Activated CD8-positive, alpha-beta memory T cell treated with anti-CD3 and anti-CD28 coated beads, Interleukin-2, amount 10 ng/mL, durations not matched to agents 7 days and 5 days (primary cell): ENCODE data around the gene AFG1L. TPM values are rescaled to one million over a fixed set of nuclear protein-coding genes. Genes with fewer than 3 reads are reported as not detected.

Experiments used
- ATAC-seq: fragments of 150-1000 bp; cut with Tn5 transposase; one replicate; pipeline ENCODE4 v1.10.0; 2021; ENCODE audit warnings: moderate library complexity
- CTCF ChIA-PET: fragments of 350-600 bp; sonication (Branson Sonifier 250); formaldehyde crosslinking; loops from one replicate; lab custom pipeline; 2021; ENCODE audit warnings: antibody characterized with exemption; lab: Charles Lee
- DNase-seq: peaks from one replicate; pipeline ENCODE4 v3.0.0-alpha.2; 2020
- H3K27ac Mint-ChIP-seq: one replicate; pipeline ENCODE4 v1.8.0; 2021; ENCODE audit warnings: mild to moderate bottlenecking, mixed read lengths
- H3K27me3 Mint-ChIP-seq: one replicate; pipeline ENCODE4 v1.8.0; 2021; ENCODE audit warnings: mixed read lengths
- H3K36me3 Mint-ChIP-seq: one replicate; pipeline ENCODE4 v1.8.0; 2021; ENCODE audit warnings: mild to moderate bottlenecking, mixed read lengths
- H3K4me1 Mint-ChIP-seq: one replicate; pipeline ENCODE4 v1.8.0; 2021; ENCODE audit warnings: mixed read lengths
- H3K4me3 Mint-ChIP-seq: one replicate; pipeline ENCODE4 v1.8.0; 2021; ENCODE audit warnings: mild to moderate bottlenecking, moderate library complexity, mixed read lengths
- H3K9me3 Mint-ChIP-seq: one replicate; pipeline ENCODE4 v1.8.0; 2022; ENCODE audit warnings: low read depth, mixed read lengths
- total RNA-seq, 2 experiments: library from RNA; stranded (reverse); gene quantifications; one replicate each; pipeline ENCODE4 v1.2.3, GENCODE V29; 2021

Gene AFG1L
- total RNA-seq, 2 experiments from 2014 or later: 3.9 to 8.9 TPM

DNA sequence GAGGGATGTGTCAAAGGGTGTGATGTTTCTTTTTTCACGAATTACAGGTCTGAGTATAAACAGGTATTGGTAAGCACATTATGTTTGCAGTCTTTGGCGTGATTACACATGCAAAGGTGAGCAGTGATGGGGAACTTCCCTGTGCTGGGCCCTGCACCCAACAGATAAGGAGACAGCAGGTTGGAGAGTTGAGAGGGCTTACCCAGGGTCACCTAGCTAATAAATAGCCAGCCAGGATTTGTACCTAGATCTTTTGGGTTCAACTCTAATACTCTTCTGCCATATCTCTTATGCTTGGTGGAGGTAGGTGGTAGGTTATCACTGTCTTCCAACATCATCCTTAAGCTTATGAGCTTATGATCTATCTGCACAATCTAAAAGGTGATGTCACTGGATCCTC lies 46.5 kb downstream of the AFG1L start:
- Mint-ChIP-seq H3K9me3 (no peaks in the 10 kb centered on the region), H3K4me3 (no peak overlapping the region), H3K27me3 (no peaks in the 10 kb centered on the region), H3K27ac (no peak overlapping the region), H3K4me1 (no peaks in the 10 kb centered on the region), H3K36me3 (peaks cover 5% of the 10 kb centered on the region)
- no peak for DNase-seq
- CTCF ChIA-PET: no interaction called here
- ATAC-seq: no peak

DNA sequence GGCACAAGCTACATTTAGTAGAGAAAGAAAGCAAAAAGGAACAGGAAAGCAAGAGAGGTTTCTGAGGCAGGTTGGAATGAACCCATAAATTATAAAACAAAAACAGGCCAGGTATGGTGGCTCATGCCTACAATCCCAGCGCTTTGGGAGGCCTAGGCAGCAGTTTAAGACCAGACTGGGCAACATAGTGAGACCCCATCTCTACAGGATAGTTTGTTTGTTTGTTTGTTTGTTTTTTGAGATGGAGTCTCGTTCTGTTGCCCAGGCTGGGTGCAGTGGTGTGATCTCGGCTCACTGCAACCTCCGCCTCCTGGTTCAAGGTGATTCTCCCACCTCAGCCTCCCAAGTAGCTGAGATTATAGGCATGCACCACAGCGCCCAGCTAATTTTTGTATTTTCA lies 49.0 kb downstream of the AFG1L start:
- Mint-ChIP-seq H3K9me3 (no peaks in the 10 kb centered on the region), H3K36me3 (peaks cover 18% of the 10 kb centered on the region), H3K4me1 (peaks cover 18% of the 10 kb centered on the region), H3K27ac (no peak overlapping the region), H3K27me3 (no peaks in the 10 kb centered on the region), H3K4me3 (no peak overlapping the region)
- no peak for ATAC-seq
- DNase-seq: no peak
- CTCF ChIA-PET: no interaction called here

DNA sequence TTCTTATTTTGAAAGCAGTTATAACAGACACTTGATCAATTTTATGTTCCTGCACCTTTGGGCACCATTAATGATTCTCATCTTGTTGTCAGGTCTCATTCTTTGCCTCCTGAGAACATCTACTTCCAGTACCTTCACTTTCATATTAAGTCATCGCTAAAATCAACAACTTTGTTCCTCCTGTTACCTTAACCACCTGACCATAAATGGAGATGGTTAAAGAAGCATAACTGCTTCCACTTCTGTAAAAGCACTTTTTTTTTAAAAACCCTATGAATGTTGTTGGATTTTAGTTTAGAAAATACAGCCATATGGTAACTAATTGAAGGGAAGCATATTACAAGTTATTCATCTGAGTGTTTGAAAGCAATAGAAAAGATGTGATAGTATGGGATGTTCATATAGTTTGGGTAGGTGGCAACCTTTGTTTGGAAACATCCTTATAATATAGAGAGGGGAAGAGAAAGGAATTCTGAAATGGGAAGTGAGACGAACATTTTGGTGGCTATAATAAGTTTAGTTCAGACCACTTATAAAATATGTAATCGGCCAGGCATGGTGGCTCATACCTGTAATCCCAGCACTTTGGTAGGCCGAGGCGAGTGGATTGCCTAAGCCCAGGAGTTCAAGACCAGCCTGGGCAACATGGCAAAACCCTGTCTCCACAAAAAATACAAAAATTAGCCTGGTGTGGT lies 53.9 kb downstream of the AFG1L start:
- CTCF ChIA-PET: no interaction called here
- DNase-seq (no peak), ATAC-seq (peak; percentile 97)
- peaks cover 22% of the 10 kb centered on the region for H3K4me1 Mint-ChIP-seq
- no peaks in the 10 kb centered on the region for H3K9me3 Mint-ChIP-seq
- no peaks in the 10 kb centered on the region for H3K27me3 Mint-ChIP-seq
- peaks cover 21% of the 10 kb centered on the region for H3K36me3 Mint-ChIP-seq
- peak overlapping the region; percentile 90 for H3K27ac Mint-ChIP-seq
- peak overlapping the region; percentile 17 for H3K4me3 Mint-ChIP-seq

DNA sequence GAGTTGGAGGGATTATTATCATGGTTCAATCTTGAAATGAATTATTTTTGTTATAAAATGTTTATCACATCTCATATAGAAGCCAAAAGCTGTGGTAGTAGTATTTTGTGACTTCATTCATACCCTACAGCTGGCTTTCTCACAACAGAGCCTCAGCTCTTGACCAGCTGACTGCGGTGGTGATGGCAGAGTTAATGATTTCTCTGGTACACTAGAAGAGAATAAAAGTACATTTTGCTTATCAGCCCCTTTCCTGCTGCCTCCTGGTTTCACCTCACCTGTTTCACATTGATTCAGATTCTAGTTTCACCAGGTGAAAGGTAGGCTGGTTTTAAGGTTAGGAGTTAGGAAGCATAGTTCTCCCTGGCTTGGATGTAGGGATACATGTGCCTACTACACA lies 55.7 kb downstream of the AFG1L start:
- Mint-ChIP-seq H3K36me3 (peaks cover 20% of the 10 kb centered on the region), H3K4me1 (peaks cover 24% of the 10 kb centered on the region), H3K27ac (no peak overlapping the region), H3K27me3 (no peaks in the 10 kb centered on the region), H3K9me3 (no peaks in the 10 kb centered on the region), H3K4me3 (no peak overlapping the region)
- ATAC-seq: no peak
- CTCF ChIA-PET: interaction anchor here (1.1 kb wide), 1 partner anchor 103 kb away, joined by 3 read pairs; no protein-coding TSS in a partner anchor
- no peak for DNase-seq

DNA sequence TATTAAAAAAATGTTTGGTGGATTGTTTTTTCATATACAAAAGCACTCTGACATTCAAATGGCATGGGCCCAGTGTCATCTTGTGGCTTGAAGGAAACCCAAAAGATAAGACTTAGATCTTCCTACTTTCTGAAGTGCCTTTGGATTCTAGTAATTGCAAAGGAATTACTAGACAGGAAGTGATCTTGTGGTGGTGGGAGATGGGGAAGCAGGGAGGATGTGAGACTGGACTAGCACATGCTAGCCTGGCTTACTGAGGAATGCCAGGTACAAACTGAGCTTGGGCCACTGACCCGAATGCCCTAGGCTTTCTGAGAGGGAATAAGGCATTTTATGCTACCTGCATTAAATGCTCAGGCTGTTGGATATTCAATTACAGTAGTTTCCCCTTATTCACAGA lies 59.0 kb downstream of the AFG1L start:
- ATAC-seq: no peak
- no peak for DNase-seq
- Mint-ChIP-seq H3K36me3 (peaks cover 7% of the 10 kb centered on the region), H3K27me3 (no peaks in the 10 kb centered on the region), H3K27ac (no peak overlapping the region), H3K4me3 (no peak overlapping the region), H3K9me3 (no peaks in the 10 kb centered on the region), H3K4me1 (peaks cover 10% of the 10 kb centered on the region)
- CTCF ChIA-PET: no interaction called here

DNA sequence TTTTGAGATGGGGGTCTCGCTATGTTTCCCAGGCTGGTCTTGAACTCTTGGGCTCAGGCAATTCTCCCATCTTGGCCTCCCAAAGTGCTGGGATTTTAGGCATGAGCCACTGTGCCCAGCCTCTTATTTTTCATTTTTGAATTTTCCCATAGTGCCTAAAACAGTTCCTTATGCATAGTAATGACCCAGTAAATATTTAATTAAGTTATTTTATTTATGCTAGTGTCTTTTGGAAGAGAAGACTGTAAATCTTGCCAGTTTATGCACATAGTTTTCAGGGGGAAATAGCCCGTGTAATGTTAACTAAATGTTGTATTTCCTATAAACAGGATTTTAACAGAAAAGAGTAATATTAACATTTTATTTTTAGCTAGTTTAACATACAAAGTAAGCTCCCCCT lies 60.3 kb downstream of the AFG1L start:
- Mint-ChIP-seq H3K36me3 (peaks cover 6% of the 10 kb centered on the region), H3K4me3 (no peak overlapping the region), H3K27ac (no peak overlapping the region), H3K4me1 (peaks cover 8% of the 10 kb centered on the region), H3K27me3 (no peaks in the 10 kb centered on the region), H3K9me3 (no peaks in the 10 kb centered on the region)
- DNase-seq (no peak), ATAC-seq (no peak)
- CTCF ChIA-PET: interaction anchor here (1.0 kb wide), 1 partner anchor 9 kb away, joined by 3 read pairs; no protein-coding TSS in a partner anchor

DNA sequence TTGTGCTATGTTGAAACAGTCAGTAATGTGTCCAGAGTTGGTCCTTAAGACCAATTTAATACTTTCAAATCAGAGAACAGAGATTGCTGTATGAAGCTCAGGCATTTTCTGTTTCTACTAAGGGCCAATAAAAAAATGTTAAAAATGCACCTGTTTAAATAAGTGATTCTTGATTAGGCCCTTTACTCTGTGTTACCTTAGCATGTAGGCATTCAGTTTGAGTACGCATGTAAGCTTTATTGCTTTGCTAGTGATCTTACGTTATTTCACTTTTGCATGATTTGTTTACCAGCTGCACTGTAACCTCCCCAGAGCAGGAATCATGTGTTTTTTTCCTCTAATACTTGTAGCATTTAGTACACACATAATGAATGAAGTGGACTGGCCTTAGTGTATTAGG lies 61.0 kb downstream of the AFG1L start:
- H3K27ac Mint-ChIP-seq: no peak overlapping the region
- no peaks in the 10 kb centered on the region for H3K9me3 Mint-ChIP-seq
- DNase-seq: no peak
- peaks cover 4% of the 10 kb centered on the region for H3K36me3 Mint-ChIP-seq
- CTCF ChIA-PET: interaction anchor here (1.0 kb wide), 1 partner anchor 9 kb away, joined by 3 read pairs; no protein-coding TSS in a partner anchor
- H3K27me3 Mint-ChIP-seq: no peaks in the 10 kb centered on the region
- no peak for ATAC-seq
- no peak overlapping the region for H3K4me3 Mint-ChIP-seq
- peaks cover 9% of the 10 kb centered on the region for H3K4me1 Mint-ChIP-seq

DNA sequence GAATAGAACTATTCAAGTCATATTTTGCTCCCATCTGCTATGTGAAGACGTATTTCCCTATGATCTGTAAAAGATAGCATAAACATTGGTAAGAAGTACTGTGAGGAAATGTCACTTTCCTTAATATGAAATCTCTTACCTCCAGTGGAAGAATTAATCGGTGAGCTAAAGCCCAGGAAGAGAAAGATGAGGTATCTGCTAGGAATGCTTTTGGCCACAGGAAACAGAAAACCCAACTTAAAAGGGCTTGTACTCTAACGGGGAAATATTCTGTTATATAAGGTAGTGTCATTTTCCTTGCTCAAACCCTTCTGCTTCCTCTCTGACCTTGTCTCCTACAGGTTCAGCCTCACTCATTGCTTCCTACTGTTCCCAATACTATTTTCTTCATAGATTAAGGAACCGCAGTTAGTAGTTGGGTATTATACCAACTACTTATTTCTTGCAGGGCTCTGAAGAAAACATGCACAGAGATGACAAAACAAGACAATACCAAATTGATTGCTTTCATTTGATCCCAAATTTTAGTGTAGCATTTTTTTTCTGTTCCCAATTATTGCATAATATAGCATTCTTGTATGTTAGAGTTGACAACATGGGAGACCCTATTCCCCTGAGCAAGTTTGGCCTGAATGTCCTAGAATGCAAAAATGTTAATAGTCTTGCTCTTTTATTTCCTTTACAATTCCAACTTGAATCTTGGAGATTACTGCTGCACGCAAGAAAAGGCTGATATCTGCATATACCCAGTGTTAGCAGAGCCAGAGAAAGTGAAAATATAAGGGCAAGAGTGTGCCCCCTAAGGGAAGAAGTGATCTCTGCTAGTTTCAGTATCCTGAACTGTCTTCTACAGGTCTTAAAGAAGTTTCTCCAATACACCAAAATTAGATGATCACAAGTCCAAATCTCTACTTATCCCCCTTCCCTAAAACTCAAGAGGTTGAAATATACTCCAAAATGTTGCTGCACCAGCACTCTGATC lies 65.3 kb downstream of the AFG1L start:
- ATAC-seq: no peak
- H3K27me3 Mint-ChIP-seq: no peaks in the 10 kb centered on the region
- H3K4me1 Mint-ChIP-seq: peaks cover 9% of the 10 kb centered on the region
- H3K4me3 Mint-ChIP-seq: no peak overlapping the region
- no peak for DNase-seq
- no peak overlapping the region for H3K27ac Mint-ChIP-seq
- peaks cover 4% of the 10 kb centered on the region for H3K36me3 Mint-ChIP-seq
- H3K9me3 Mint-ChIP-seq: no peaks in the 10 kb centered on the region
- CTCF ChIA-PET: interaction anchor here (0.6 to 1.0 kb wide), 2 partner anchors 10 to 77 kb away, joined by 3 read pairs; no protein-coding TSS in a partner anchor

DNA sequence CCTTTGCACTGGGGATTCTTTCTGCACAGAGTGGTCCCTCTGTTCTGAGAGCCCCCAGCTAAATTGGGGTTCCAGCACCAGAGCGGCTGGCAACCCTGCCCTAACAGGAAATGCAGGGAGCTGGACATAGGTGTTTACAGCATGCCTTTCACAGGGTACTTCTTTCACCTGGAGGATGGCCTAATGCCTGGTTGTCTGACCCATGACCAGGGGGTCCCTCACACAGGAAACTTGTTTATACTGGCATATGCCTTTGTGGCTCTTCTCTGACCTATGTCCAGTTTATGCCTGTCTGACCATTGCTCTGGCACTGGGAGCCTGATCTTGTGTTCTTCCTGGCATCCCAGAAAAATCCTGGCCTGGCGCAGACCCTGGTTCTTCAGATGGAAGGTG lies 66.1 kb downstream of the AFG1L start:
- H3K4me3 Mint-ChIP-seq: no peak overlapping the region
- DNase-seq (no peak), ATAC-seq (no peak)
- H3K4me1 Mint-ChIP-seq: peaks cover 9% of the 10 kb centered on the region
- peaks cover 4% of the 10 kb centered on the region for H3K36me3 Mint-ChIP-seq
- CTCF ChIA-PET: no interaction called here
- H3K27me3 Mint-ChIP-seq: no peaks in the 10 kb centered on the region
- no peaks in the 10 kb centered on the region for H3K9me3 Mint-ChIP-seq
- no peak overlapping the region for H3K27ac Mint-ChIP-seq

DNA sequence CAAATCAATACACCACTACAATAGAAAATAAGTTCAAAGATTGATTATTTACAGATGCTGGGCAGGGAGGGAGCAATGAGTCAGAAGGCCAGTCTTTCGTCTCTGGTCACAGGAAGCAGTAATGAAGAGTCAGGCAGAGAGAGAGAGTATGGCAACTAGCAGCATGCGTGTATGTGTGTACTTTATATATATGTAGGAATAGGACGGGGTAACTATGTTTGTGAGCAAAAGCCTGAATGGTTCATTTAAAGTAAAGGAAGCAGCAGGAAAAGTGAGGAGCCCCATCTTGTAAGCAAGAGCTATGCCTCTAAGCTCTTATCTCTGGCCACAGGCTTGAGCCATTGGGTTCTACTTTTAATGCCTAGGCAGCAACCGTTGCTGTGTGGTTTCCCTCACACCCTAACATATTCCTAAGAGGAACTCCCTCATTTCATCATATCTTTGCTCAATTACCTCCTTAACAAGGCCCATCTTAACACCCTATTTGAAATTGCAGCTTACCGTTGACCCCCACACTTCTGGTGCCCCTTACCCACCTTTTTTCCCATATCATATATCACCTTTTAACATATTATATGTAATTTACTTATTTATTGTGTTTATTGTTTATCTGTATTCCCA lies 66.6 kb downstream of the AFG1L start:
- Mint-ChIP-seq H3K36me3 (peaks cover 4% of the 10 kb centered on the region), H3K4me1 (peaks cover 9% of the 10 kb centered on the region), H3K9me3 (no peaks in the 10 kb centered on the region), H3K4me3 (no peak overlapping the region), H3K27me3 (no peaks in the 10 kb centered on the region), H3K27ac (no peak overlapping the region)
- CTCF ChIA-PET: no interaction called here
- ATAC-seq: no peak
- DNase-seq: no peak

DNA sequence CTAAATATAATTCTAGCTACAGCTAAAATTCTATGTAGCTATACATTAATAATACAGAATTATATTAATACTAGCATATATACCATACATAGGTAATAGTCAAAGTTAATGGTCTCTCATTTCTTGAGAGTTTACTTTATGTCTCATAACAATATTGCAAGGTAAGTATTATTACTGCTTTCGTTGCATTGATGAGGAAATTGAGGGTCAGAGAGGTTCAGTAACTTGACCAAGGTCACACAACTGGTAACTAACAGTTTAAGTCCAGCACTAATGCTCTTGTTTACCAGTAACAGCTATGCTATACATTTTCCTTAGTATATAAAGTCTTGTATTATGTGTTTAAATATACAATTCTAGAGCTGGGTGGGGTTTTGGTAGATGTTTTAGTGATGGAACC lies 67.6 kb downstream of the AFG1L start:
- no peaks in the 10 kb centered on the region for H3K27me3 Mint-ChIP-seq
- H3K4me3 Mint-ChIP-seq: no peak overlapping the region
- DNase-seq: no peak
- no peak overlapping the region for H3K27ac Mint-ChIP-seq
- peaks cover 5% of the 10 kb centered on the region for H3K4me1 Mint-ChIP-seq
- CTCF ChIA-PET: no interaction called here
- peaks cover 4% of the 10 kb centered on the region for H3K36me3 Mint-ChIP-seq
- no peak for ATAC-seq
- H3K9me3 Mint-ChIP-seq: no peaks in the 10 kb centered on the region

DNA sequence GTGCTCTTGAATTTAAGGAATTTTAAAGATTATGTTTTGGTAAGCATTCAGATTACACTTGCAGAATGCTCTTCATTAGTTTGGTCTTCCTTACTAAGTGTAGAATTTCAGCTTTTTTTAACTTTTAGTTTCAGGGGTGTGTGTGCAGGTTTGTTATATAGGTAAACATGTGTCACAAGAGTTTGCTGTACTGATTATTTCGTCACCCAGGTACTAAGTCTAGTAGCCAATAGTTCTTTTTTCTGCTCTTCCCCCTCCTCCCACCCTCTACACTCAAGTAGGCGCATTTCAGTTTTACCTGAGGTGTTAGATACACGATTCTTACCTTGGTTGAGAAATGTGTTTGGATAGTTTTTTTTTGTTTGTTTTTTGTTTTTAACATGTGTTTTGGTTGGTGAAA lies 68.3 kb downstream of the AFG1L start:
- DNase-seq (no peak), ATAC-seq (no peak)
- no peaks in the 10 kb centered on the region for H3K27me3 Mint-ChIP-seq
- peaks cover 2% of the 10 kb centered on the region for H3K36me3 Mint-ChIP-seq
- H3K4me1 Mint-ChIP-seq: peaks cover 5% of the 10 kb centered on the region
- no peak overlapping the region for H3K27ac Mint-ChIP-seq
- CTCF ChIA-PET: interaction anchor here (0.7 kb wide), 1 partner anchor 24 kb away, joined by 3 read pairs; no protein-coding TSS in a partner anchor
- no peaks in the 10 kb centered on the region for H3K9me3 Mint-ChIP-seq
- no peak overlapping the region for H3K4me3 Mint-ChIP-seq

DNA sequence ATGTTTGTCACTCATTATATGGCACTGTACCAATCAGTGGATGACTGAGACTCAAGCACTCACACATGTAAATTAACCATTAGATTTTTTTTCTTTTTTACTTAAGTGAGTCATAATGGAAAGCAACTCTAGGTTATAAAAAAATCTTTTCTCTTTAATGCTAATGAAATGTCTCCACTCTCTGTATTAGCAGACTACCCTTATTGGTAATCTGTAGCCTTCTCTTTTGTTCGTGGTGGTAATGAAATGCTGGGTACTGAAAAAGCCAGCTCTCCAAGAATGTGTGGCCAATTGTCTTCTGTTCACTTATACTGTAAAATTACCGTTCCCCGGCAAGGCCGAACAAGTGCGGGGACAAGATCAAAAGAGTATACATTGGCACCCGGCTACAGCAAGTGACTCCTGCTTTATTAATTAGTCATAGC lies 69.0 kb downstream of the AFG1L start:
- Mint-ChIP-seq H3K27me3 (no peaks in the 10 kb centered on the region), H3K9me3 (no peaks in the 10 kb centered on the region), H3K4me1 (peaks cover 5% of the 10 kb centered on the region), H3K27ac (no peak overlapping the region), H3K36me3 (no peaks in the 10 kb centered on the region), H3K4me3 (peak overlapping the region; percentile 9)
- ATAC-seq (no peak), DNase-seq (no peak)
- CTCF ChIA-PET: interaction anchor here (0.7 kb wide), 1 partner anchor 8 kb away, joined by 3 read pairs; no protein-coding TSS in a partner anchor
